Tibial artery (tissue), 4 donors: ENCODE data around the gene MAN1B1.
"Not testable (repeated sequence)": the region's sequence is repeated elsewhere in the genome, so short reads cannot be mapped to it uniquely, and the experiment has no call there.

Experiments
- DNase-seq, 2 donors: peaks; one replicate each; pipeline ENCODE4 v3.0.0-alpha.2; 2019
- H3K27ac ChIP-seq, 2 donors: fragments of 200-600 bp; sonication (generic) in 1 of 2; 1 replicate in 1 of 2; 2 replicates in 1 of 2; pipeline ENCODE4 v1.5.1; 2018 to 2019; ENCODE audit warnings: mild to moderate bottlenecking in 1 of 2
- H3K27me3 ChIP-seq, 2 donors: fragments of 200-600 bp; sonication (generic) in 1 of 2; one replicate each; pipeline versions ENCODE4 v1.5.1 to v1.6.0; 2016 to 2019
- H3K36me3 ChIP-seq, 3 donors: fragments of 200-600 bp; sonication (generic) in 2 of 3; one replicate each; pipeline ENCODE4 v1.5.1; 2016 to 2019; ENCODE audit warnings: mild to moderate bottlenecking in 2 of 3
- H3K4me1 ChIP-seq, 4 donors: fragments of 200-600 bp; sonication (generic) in 2 of 4; 1 replicate in 3 of 4; 2 replicates in 1 of 4; pipeline ENCODE4 v1.5.1; 2016 to 2019
- H3K4me3 ChIP-seq, 2 donors: fragments of 200-600 bp; sonication (generic) in 1 of 2; 1 replicate in 1 of 2; 2 replicates in 1 of 2; pipeline ENCODE4 v1.5.1; 2018 to 2019; ENCODE audit warnings: mild to moderate bottlenecking in 2 of 2
- H3K9me3 ChIP-seq, 3 donors: fragments of 200-600 bp; sonication (generic) in 1 of 3; one replicate each; pipeline ENCODE4 v1.5.1; 2016 to 2019
- intact Hi-C: fragments of 100-400 bp; cut with DNase I; formaldehyde crosslinking; loops from one replicate; pipeline ENCODE4 v1.15.0; 2023; ENCODE audit warnings: low total_unique reads
- TF ChIP-seq, protein P1 (sequence below), 2 experiments: fragments of 200-600 bp in 1 of 2; fragments of 450-650 bp in 1 of 2; IDR thresholded peaks; one replicate each; pipeline ENCODE4 v1.5.1; 2017 to 2019; ENCODE audit warnings: antibody characterized with exemption in 2 of 2, mild to moderate bottlenecking in 1 of 2, moderate library complexity in 1 of 2

MAN1B1 gene

DNA sequence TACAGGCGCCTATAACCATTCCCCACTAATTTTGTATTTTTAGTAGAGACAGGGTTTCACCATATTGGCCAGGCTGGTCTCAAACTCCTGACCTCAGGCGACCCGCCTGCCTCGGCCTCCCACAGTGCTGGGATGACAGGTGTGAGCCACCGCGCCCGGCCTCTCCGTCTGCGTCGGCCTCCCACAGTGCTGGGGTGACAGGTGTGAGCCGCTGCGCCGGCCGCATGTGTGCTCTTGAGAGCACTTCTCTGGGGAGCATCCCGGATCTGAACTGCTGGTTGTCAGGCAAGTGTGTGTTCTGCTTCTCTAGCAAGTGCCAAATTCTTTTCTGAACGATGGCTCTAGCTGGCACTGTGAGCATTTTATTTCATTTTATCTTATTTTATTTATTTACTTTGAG, 29.2 kb upstream of the MAN1B1 start:
- H3K36me3 ChIP-seq: no peaks in the 10 kb centered on the region
- H3K9me3 ChIP-seq: no peaks in the 10 kb centered on the region
- H3K4me1 ChIP-seq: peaks cover 0 to 36% (median 25%) of the 10 kb centered on the region in 4 donors
- H3K4me3 ChIP-seq: no peak overlapping the region
- intact Hi-C loops: no loop called here
- peaks cover 6 to 43% of the 10 kb centered on the region in 2 donors for H3K27me3 ChIP-seq
- no peak for DNase-seq
- TF ChIP-seq, protein P1, sequence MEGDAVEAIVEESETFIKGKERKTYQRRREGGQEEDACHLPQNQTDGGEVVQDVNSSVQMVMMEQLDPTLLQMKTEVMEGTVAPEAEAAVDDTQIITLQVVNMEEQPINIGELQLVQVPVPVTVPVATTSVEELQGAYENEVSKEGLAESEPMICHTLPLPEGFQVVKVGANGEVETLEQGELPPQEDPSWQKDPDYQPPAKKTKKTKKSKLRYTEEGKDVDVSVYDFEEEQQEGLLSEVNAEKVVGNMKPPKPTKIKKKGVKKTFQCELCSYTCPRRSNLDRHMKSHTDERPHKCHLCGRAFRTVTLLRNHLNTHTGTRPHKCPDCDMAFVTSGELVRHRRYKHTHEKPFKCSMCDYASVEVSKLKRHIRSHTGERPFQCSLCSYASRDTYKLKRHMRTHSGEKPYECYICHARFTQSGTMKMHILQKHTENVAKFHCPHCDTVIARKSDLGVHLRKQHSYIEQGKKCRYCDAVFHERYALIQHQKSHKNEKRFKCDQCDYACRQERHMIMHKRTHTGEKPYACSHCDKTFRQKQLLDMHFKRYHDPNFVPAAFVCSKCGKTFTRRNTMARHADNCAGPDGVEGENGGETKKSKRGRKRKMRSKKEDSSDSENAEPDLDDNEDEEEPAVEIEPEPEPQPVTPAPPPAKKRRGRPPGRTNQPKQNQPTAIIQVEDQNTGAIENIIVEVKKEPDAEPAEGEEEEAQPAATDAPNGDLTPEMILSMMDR (IDR thresholded peaks at IDR 0.05): no peak
- no peak overlapping the region for H3K27ac ChIP-seq

DNA sequence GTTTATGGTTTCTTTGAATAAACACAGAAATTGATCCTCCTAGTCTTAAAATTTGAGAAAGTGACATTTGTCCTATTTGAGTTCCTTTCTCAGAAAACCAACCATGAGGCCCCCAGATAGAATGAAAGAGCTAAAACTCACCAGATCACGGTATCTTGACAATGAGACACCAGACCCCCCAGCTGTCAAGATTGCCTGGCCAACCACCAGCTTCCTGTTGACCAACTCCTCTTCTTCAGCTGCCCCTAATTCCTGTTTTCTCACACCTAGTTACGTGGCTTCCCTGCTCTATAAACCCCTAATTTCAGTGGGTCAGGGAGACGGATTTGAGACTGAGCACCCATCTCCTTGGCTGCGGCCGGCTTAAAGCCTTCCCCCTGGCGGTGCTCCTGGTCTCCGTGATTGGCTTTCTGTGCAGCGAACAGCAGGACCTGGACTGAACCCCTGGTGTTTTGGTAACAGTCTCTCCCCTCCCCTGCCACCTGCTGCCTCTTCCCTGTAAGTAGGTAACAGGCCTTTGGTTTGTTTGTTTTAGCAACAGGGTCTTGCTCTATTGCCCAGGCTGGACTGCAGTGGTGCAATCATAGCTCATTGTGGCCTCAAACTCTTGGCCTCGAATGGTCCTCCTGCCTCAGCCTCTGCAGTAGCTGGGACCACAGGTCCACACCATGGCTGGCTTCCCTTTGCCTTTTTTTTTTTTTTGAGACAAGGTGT, 28.1 kb upstream of the MAN1B1 start:
- Histone ChIP-seq H3K9me3 (no peaks in the 10 kb centered on the region), H3K4me3 (no peak overlapping the region), H3K36me3 (no peaks in the 10 kb centered on the region), H3K27ac (no peak overlapping the region), H3K4me1 (peaks cover 0 to 26% (median 18%) of the 10 kb centered on the region in 4 donors), H3K27me3 (peaks cover under 1 to 39% of the 10 kb centered on the region in 2 donors)
- TF ChIP-seq, protein P1 (IDR thresholded peaks at IDR 0.05): no peak
- DNase-seq: no peak
- intact Hi-C loops: no loop called here

DNA sequence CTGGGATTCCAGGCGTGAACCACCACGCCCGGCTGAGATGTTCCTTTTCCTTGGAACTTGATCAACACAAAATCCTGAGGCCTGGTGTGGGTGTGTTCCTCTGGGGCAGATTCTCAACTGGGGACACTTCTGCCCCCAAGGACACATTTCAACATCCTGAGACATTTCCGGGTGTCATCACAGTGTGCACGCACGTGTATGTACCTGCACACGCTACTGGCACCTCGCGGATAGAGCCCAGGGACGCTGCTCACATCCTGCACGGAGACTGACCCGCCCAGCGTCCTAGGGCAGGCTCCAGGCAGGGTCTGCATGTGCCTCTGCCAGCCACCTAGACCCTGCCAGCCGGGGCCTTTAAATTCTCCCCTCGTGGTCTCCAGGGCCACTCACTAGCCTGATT, 24.4 kb upstream of the MAN1B1 start:
- TF ChIP-seq, protein P1 (IDR thresholded peaks at IDR 0.05): no peak
- H3K4me3 ChIP-seq: no peak overlapping the region
- peaks cover 0 to 7% (median under 1%) of the 10 kb centered on the region in 4 donors for H3K4me1 ChIP-seq
- no peaks in the 10 kb centered on the region for H3K9me3 ChIP-seq
- intact Hi-C loops: no loop called here
- peaks cover 0 to 40% of the 10 kb centered on the region in 2 donors for H3K27me3 ChIP-seq
- H3K36me3 ChIP-seq: no peaks in the 10 kb centered on the region
- DNase-seq: no peak
- no peak overlapping the region for H3K27ac ChIP-seq

DNA sequence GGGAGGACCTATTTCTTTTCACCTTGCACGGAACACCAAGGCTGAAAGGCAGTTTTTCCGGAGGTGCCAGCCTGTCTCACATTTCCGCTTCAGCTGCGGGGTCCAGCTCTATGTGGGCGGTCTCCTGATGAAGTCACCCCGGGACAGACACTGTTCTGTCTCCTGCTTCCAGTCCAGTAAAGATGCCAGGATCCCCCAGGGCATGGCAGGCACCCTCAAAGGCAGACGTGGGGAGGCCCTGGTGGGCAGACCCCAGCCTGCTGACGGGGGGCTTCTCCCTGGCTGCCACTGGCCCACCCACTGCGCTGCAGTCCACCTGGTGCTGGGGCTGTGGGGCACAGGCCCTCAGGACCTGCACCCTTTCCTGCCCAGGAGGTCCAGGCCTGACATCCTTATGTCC, 24.0 kb upstream of the MAN1B1 start:
- DNase-seq, H3K4me3 ChIP-seq, H3K27ac ChIP-seq, intact Hi-C loops, H3K9me3 ChIP-seq, H3K4me1 ChIP-seq, H3K36me3 ChIP-seq: not testable (repeated sequence)
- peaks cover 0 to 42% of the 10 kb centered on the region in 2 donors for H3K27me3 ChIP-seq

DNA sequence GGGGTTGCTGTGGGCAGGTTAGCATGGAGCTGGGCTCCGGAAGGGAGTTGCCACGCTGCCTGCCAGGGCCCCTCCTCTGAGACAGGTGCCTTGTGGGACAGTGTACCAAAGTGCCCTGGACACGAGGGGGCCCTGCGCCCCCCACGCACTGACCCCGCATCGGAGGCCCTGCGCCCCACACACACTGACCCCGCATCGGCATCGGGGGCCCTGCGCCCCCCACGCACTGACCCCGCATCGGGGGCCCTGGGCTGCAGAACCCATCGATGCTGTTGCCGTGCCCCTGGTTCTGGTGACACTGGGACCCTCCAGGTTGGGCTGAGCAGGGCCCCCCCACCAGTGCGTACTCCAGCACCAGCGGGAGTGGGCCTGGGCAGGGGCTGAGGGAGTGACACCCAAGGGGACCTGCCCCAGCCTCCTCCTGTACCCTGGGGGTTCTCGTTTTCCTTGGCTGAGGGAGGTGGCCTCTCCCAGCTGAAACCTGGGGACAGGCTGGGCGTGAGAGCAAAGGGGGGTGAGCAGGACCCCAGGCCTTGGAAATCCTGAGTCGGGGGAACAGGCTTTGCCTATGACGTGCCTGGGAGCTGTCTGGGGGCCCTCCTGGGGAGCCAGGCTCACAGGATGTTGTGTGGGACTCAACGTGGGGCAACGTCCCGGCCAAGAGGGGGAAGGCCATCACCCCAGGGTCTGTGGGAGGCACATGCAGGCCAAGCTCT, 23.3 kb upstream of the MAN1B1 start:
- Histone ChIP-seq H3K27me3 (peaks cover 0 to 49% of the 10 kb centered on the region in 2 donors), H3K27ac (no peak overlapping the region), H3K36me3 (no peaks in the 10 kb centered on the region), H3K4me3 (no peak overlapping the region), H3K4me1 (peaks cover 0 to 7% (median under 1%) of the 10 kb centered on the region in 4 donors), H3K9me3 (no peaks in the 10 kb centered on the region)
- DNase-seq: no peak
- TF ChIP-seq, protein P1 (IDR thresholded peaks at IDR 0.05): no peak
- intact Hi-C loops: no loop called here
